HepG2 (cell line): Measurements from ENCODE around the gene SLC48A1. TPM values are rescaled to one million over a fixed set of nuclear protein-coding genes. Genes with fewer than 3 reads are reported as not detected.
A peak's percentile ranks its signal among the peaks of the same experiment; 100 is the strongest.

Experiments
- BATF2 ChIP-seq: sonication (generic); formaldehyde crosslinking; IDR thresholded peaks from 2 replicates; pipeline ENCODE4 v1.8.0; 2022; ENCODE audit warnings: mild to moderate bottlenecking, missing genetic modification reagents, moderate library complexity
- BHLHE40 ChIP-seq: IDR thresholded peaks from 2 replicates; pipeline ENCODE4 v1.6.1; 2011; ENCODE audit warnings: low read length, improper control_type of control experiment
- ELF1 ChIP-seq: sonication (generic); formaldehyde crosslinking; IDR thresholded peaks from 2 replicates; pipeline ENCODE4 v1.4.0; 2020; ENCODE audit warnings: missing genetic modification reagents
- FLYWCH1 ChIP-seq: sonication (generic); formaldehyde crosslinking; IDR thresholded peaks from 2 replicates; pipeline ENCODE4 v1.8.1; 2023; ENCODE audit warnings: mild to moderate bottlenecking, missing genetic modification reagents
- GZF1 ChIP-seq: sonication (generic); formaldehyde crosslinking; IDR thresholded peaks from 2 replicates; pipeline ENCODE4 v1.5.1; 2020; ENCODE audit warnings: mild to moderate bottlenecking, missing genetic modification reagents
- HMG20B ChIP-seq: conservative IDR thresholded peaks from 2 replicates; pipeline ENCODE4 v1.6.1; 2016; ENCODE audit warnings: missing genetic modification reagents, missing compliant biosample characterization
- HOXA7 ChIP-seq: sonication (generic); formaldehyde crosslinking; IDR thresholded peaks from 2 replicates; pipeline ENCODE4 v1.8.1; 2022; ENCODE audit warnings: mild to moderate bottlenecking, missing genetic modification reagents, moderate library complexity
- HOXD1 ChIP-seq: sonication (generic); formaldehyde crosslinking; IDR thresholded peaks from 2 replicates; pipeline ENCODE4 v1.5.0; 2020; ENCODE audit warnings: missing genetic modification reagents
- IRF2 ChIP-seq: IDR thresholded peaks from 2 replicates; pipeline ENCODE4 v1.6.1; 2018; ENCODE audit warnings: missing genetic modification reagents, missing compliant biosample characterization
- IRX3 ChIP-seq: sonication (generic); formaldehyde crosslinking; IDR thresholded peaks from 2 replicates; pipeline ENCODE4 v1.8.1; 2023; ENCODE audit warnings: mild to moderate bottlenecking, low read depth, missing genetic modification reagents, borderline replicate concordance
- MAFK ChIP-seq, 2 experiments: IDR thresholded peaks in 1 of 2; conservative IDR thresholded peaks in 1 of 2; 2 replicates each; pipeline ENCODE4 v1.6.1; 2011; ENCODE audit warnings: improper control_type of control experiment in 2 of 2, low read length in 2 of 2
- MED8 ChIP-seq: sonication (generic); formaldehyde crosslinking; IDR thresholded peaks from 2 replicates; pipeline ENCODE4 v1.8.1; 2023; ENCODE audit warnings: mild to moderate bottlenecking, missing genetic modification reagents; ENCODE audit not compliant: insufficient replicate concordance
- MIER3 ChIP-seq: IDR thresholded peaks from 2 replicates; pipeline ENCODE4 v1.6.1; 2016; ENCODE audit warnings: missing compliant biosample characterization, borderline replicate concordance
- NFYB ChIP-seq: sonication (generic); formaldehyde crosslinking; IDR thresholded peaks from 2 replicates; pipeline ENCODE4 v1.4.0; 2020; ENCODE audit warnings: missing genetic modification reagents
- TBP ChIP-seq: sonication (generic); formaldehyde crosslinking; IDR thresholded peaks from 2 replicates; pipeline ENCODE4 v1.5.0; 2020; ENCODE audit warnings: missing genetic modification reagents
- ZKSCAN8 ChIP-seq: IDR thresholded peaks from 2 replicates; pipeline ENCODE4 v1.6.1; 2016; ENCODE audit warnings: borderline replicate concordance, missing genetic modification reagents, missing compliant biosample characterization
- ZNF446 ChIP-seq: sonication (generic); formaldehyde crosslinking; IDR thresholded peaks from 2 replicates; pipeline ENCODE4 v1.5.0; 2020; ENCODE audit warnings: mild to moderate bottlenecking, missing genetic modification reagents
- ZNF563 ChIP-seq: sonication (generic); formaldehyde crosslinking; IDR thresholded peaks from 2 replicates; pipeline ENCODE4 v1.8.0; 2022; ENCODE audit warnings: mild to moderate bottlenecking, moderate library complexity, missing genetic modification reagents
- ZNF597 ChIP-seq: sonication (generic); formaldehyde crosslinking; IDR thresholded peaks from 2 replicates; pipeline ENCODE4 v1.5.0; 2020; ENCODE audit warnings: missing genetic modification reagents
- ZNF780A ChIP-seq: sonication (generic); formaldehyde crosslinking; IDR thresholded peaks from 2 replicates; pipeline ENCODE4 v1.8.0; 2022; ENCODE audit warnings: mild to moderate bottlenecking, missing genetic modification reagents, moderate library complexity
- polyA plus RNA-seq, 8 experiments: library from polyadenylated mRNA; depleted of rRNA in 3 of 8; stranded (reverse) in 7 of 8; unstranded in 1 of 8; fragments of >200 nt; fragmentation: Illumina TruSeq in 4 of 8; extraction: Trizol in 4 of 8; gene quantifications; 2 replicates each; pipeline versions ENCODE4 v1.2.1 to v1.2.3, GENCODE V29; 2011 to 2016; ENCODE audit warnings: low read depth in 4 of 8, missing spikeins in 1 of 8, mixed read lengths in 1 of 8; ENCODE audit not compliant: insufficient read depth in 1 of 8
- total RNA-seq, 5 experiments: library from RNA; depleted of rRNA; stranded (reverse); fragments of >200 nt; fragmentation: Illumina TruSeq; extraction: Trizol; gene quantifications; 2 replicates each; pipeline ENCODE4 v1.2.3, GENCODE V29; 2016; ENCODE audit warnings: low read depth in 1 of 5
- TF ChIP-seq, protein P1 (sequence below), 2 experiments: IDR thresholded peaks; 2 replicates each; pipeline ENCODE4 v1.6.1; 2011 to 2012; ENCODE audit warnings: low read length in 2 of 2, borderline replicate concordance in 1 of 2, low read depth in 1 of 2, mild to moderate bottlenecking in 1 of 2, moderate library complexity in 1 of 2
- TF ChIP-seq, protein P2 (sequence below): sonication (generic); formaldehyde crosslinking; IDR thresholded peaks from 2 replicates; pipeline ENCODE4 v1.4.0; 2020; ENCODE audit warnings: missing genetic modification reagents
- TF ChIP-seq, protein P3 (sequence below): IDR thresholded peaks from 2 replicates; pipeline ENCODE4 v1.6.1; 2016; ENCODE audit warnings: mild to moderate bottlenecking, missing biosample characterization, missing genetic modification reagents

Gene SLC48A1
- total and polyA plus RNA-seq, 2 of the 13 experiments (the other 11 are each of a cell fraction or from before 2014, with no cell fraction given): 2.2 to 3.7 TPM

- TF ChIP-seq, protein P1, sequence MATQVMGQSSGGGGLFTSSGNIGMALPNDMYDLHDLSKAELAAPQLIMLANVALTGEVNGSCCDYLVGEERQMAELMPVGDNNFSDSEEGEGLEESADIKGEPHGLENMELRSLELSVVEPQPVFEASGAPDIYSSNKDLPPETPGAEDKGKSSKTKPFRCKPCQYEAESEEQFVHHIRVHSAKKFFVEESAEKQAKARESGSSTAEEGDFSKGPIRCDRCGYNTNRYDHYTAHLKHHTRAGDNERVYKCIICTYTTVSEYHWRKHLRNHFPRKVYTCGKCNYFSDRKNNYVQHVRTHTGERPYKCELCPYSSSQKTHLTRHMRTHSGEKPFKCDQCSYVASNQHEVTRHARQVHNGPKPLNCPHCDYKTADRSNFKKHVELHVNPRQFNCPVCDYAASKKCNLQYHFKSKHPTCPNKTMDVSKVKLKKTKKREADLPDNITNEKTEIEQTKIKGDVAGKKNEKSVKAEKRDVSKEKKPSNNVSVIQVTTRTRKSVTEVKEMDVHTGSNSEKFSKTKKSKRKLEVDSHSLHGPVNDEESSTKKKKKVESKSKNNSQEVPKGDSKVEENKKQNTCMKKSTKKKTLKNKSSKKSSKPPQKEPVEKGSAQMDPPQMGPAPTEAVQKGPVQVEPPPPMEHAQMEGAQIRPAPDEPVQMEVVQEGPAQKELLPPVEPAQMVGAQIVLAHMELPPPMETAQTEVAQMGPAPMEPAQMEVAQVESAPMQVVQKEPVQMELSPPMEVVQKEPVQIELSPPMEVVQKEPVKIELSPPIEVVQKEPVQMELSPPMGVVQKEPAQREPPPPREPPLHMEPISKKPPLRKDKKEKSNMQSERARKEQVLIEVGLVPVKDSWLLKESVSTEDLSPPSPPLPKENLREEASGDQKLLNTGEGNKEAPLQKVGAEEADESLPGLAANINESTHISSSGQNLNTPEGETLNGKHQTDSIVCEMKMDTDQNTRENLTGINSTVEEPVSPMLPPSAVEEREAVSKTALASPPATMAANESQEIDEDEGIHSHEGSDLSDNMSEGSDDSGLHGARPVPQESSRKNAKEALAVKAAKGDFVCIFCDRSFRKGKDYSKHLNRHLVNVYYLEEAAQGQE (IDR thresholded peaks at IDR 0.05; ENCODE audit: borderline replicate concordance in 1 of 2, low read depth in 1 of 2, low read length in 2 of 2): no peak
- TF ChIP-seq IRF2 (CRISPR knock-in tag) (0 out of 2 replicates have a peak, but pooled peaks have one; percentile 31), GZF1 (no peak), TBP (no peak), ZKSCAN8 (no peak), HOXD1 (CRISPR knock-in tag) (no peak), HMG20B (no peak), ZNF780A (CRISPR knock-in tag) (0 out of 2 replicates have a peak, but pooled peaks have one; percentile 35), BATF2 (CRISPR knock-in tag) (no peak), ZNF597 (CRISPR knock-in tag) (no peak), IRX3 (CRISPR knock-in tag) (no peak), ELF1 (CRISPR knock-in tag) (peak; percentile 45; the same call in 1 of the 2 replicates), MIER3 (CRISPR knock-in tag) (no peak), FLYWCH1 (no peak), ZNF563 (CRISPR knock-in tag) (peak; percentile 79), ZNF446 (CRISPR knock-in tag) (no peak), MAFK (conservative IDR thresholded peaks at IDR 0.05 in 1 of 2, IDR thresholded peaks at IDR 0.05 in 1 of 2; ENCODE audit: low read length in 2 of 2) (no peak), NFYB (CRISPR knock-in tag) (no peak), BHLHE40 (no peak), HOXA7 (no peak), MED8 (no peak)
- TF ChIP-seq, protein P2, sequence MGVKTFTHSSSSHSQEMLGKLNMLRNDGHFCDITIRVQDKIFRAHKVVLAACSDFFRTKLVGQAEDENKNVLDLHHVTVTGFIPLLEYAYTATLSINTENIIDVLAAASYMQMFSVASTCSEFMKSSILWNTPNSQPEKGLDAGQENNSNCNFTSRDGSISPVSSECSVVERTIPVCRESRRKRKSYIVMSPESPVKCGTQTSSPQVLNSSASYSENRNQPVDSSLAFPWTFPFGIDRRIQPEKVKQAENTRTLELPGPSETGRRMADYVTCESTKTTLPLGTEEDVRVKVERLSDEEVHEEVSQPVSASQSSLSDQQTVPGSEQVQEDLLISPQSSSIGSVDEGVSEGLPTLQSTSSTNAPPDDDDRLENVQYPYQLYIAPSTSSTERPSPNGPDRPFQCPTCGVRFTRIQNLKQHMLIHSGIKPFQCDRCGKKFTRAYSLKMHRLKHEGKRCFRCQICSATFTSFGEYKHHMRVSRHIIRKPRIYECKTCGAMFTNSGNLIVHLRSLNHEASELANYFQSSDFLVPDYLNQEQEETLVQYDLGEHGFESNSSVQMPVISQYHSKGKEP: no peak
- TF ChIP-seq, protein P3, sequence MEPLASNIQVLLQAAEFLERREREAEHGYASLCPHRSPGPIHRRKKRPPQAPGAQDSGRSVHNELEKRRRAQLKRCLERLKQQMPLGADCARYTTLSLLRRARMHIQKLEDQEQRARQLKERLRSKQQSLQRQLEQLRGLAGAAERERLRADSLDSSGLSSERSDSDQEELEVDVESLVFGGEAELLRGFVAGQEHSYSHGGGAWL: no peak
Measured at GRCh38 chr12:47758834-47759690, 14.0 kb upstream of the SLC48A1 start, which contains the start of gene RAPGEF3 (continued).
